Transverse colon (tissue), 4 donors: ENCODE measurements around the gene ZNRF3. TPM values are rescaled to one million over a fixed set of nuclear protein-coding genes. Genes with fewer than 3 reads are reported as not detected.
"Not testable (repeated sequence)": the region's sequence is repeated elsewhere in the genome, so short reads cannot be mapped to it uniquely, and the experiment has no call there.

Experiments
- DNase-seq: peaks from one replicate; pipeline ENCODE4 v3.0.0-alpha.2; 2019
- H3K27ac ChIP-seq, 4 donors: fragments of 200-600 bp; sonication (generic); 2 replicates each; pipeline ENCODE4 v1.5.1; 2016 to 2018; ENCODE audit warnings: inconsistent platforms in 4 of 4
- H3K27me3 ChIP-seq: fragments of 200-600 bp; sonication (generic); 2 replicates; pipeline ENCODE4 v1.5.1; 2017; ENCODE audit warnings: inconsistent platforms
- H3K36me3 ChIP-seq, 4 donors: fragments of 200-600 bp; sonication (generic); 2 replicates each; pipeline ENCODE4 v1.5.1; 2017 to 2019; ENCODE audit warnings: inconsistent platforms in 4 of 4
- H3K4me1 ChIP-seq, 4 donors: fragments of 200-600 bp; sonication (generic); 2 replicates each; pipeline ENCODE4 v1.5.1; 2017 to 2020; ENCODE audit warnings: inconsistent platforms in 4 of 4
- H3K4me3 ChIP-seq, 4 donors: fragments of 200-600 bp; sonication (generic); 1 replicate in 1 of 4; 2 replicates in 3 of 4; pipeline versions ENCODE4 v1.5.1 to v1.6.1; 2017 to 2019; ENCODE audit warnings: inconsistent platforms in 4 of 4
- H3K9me3 ChIP-seq, 2 donors: fragments of 200-600 bp; sonication (generic); 2 replicates each; pipeline ENCODE4 v1.5.1; 2017 to 2019; ENCODE audit warnings: inconsistent platforms in 2 of 2
- CTCF ChIP-seq, 5 experiments: fragments of 200-600 bp in 3 of 5; fragments of 450-650 bp in 2 of 5; sonication (generic) in 3 of 5; IDR thresholded peaks; 1 replicate in 2 of 5; 2 replicates in 3 of 5; pipeline ENCODE4 v1.5.1; 2016 to 2017; ENCODE audit warnings: antibody characterized with exemption in 5 of 5, inconsistent platforms in 3 of 5, mild to moderate bottlenecking in 2 of 5, moderate library complexity in 1 of 5
- EP300 ChIP-seq: sonication (generic); formaldehyde crosslinking; IDR thresholded peaks from one replicate; pipeline ENCODE4 v1.6.1; 2017; ENCODE audit warnings: antibody characterized with exemption, low read depth
- POLR2A ChIP-seq: fragments of 450-650 bp; IDR thresholded peaks from one replicate; pipeline ENCODE4 v1.6.1; 2016; ENCODE audit warnings: antibody characterized with exemption, mild to moderate bottlenecking, moderate library complexity
- POLR2AphosphoS5 ChIP-seq, 3 donors: sonication (generic); formaldehyde crosslinking; IDR thresholded peaks; one replicate each; pipeline ENCODE4 v1.6.1; 2016; ENCODE audit warnings: antibody characterized with exemption in 3 of 3
- WGBS, 2 donors: methylation state at CpG; one replicate each; pipeline ENCODE4 v1.1.5; 2018; ENCODE audit warnings: low coverage in 1 of 2; 5-methylcytosine and 5-hydroxymethylcytosine counted together
- in situ Hi-C, 4 donors: fragments of 200-750 bp; cut with MboI; loops; one replicate each; pipeline versions ENCODE4 v1.15.0 to v1.15.1; 2017; ENCODE audit warnings: low sequenced_read_pairs in 3 of 4, low pct_ligation_motif_present in 1 of 4, low pct_unique_long_range_greater_than_20kb in 1 of 4
- intact Hi-C: fragments of 100-400 bp; cut with DNase I; formaldehyde crosslinking; loops from one replicate; pipeline ENCODE4 v1.15.1; 2023; ENCODE audit warnings: low total_unique reads
- total RNA-seq, 4 donors: library from RNA; depleted of rRNA; stranded (reverse); fragments of >200 nt; gene quantifications; one replicate each; pipeline ENCODE4 v1.1.0, GENCODE V29; 2016

ZNRF3 gene
- total RNA-seq, 4 donors from 2014 or later = 4.5 to 10.7 (median 8.3) TPM

GRCh38 chr22:28942801-28943500 lies 59.6 kb downstream of the ZNRF3 start:
- no peak for DNase-seq
- no peak overlapping the region for H3K27ac ChIP-seq
- H3K27me3 ChIP-seq = no peaks in the 10 kb centered on the region
- peaks cover 4 to 8% of the 10 kb centered on the region in 2 donors for H3K9me3 ChIP-seq
- 54 to 67% methylated on average over 3 to 7 of the region's 7 CpGs for WGBS, 2 donors
- intact Hi-C loops = no loop called here
- no peak for TF ChIP-seq POLR2AphosphoS5 (IDR thresholded peaks at IDR 0.05)
- TF ChIP-seq CTCF (IDR thresholded peaks at IDR 0.05) = no peak
- TF ChIP-seq EP300 = no peak
- no peak for TF ChIP-seq POLR2A
- H3K36me3 ChIP-seq = no peaks in the 10 kb centered on the region
- peaks cover 5 to 26% (median 7%) of the 10 kb centered on the region in 4 donors for H3K4me1 ChIP-seq
- H3K4me3 ChIP-seq = no peak overlapping the region
- in situ Hi-C loops = no loop called here

GRCh38 chr22:28943501-28943879 lies 60.1 kb downstream of the ZNRF3 start:
- Histone ChIP-seq H3K4me3 (no peak overlapping the region), H3K9me3 (peaks cover 4 to 8% of the 10 kb centered on the region in 2 donors), H3K36me3 (no peaks in the 10 kb centered on the region), H3K27me3 (no peaks in the 10 kb centered on the region), H3K27ac (no peak overlapping the region), H3K4me1 (peaks cover 5 to 26% (median 9%) of the 10 kb centered on the region in 4 donors)
- DNase-seq = no peak
- intact Hi-C loops (no loop called here), in situ Hi-C loops (no loop called here)
- WGBS, 2 donors = 58 to 72% methylated on average over 2 of the region's 2 CpGs
- no peak for TF ChIP-seq EP300
- TF ChIP-seq CTCF (IDR thresholded peaks at IDR 0.05) = no peak
- TF ChIP-seq POLR2A = no peak
- no peak for TF ChIP-seq POLR2AphosphoS5 (IDR thresholded peaks at IDR 0.05)

GRCh38 chr22:28947125-28947524 lies 63.8 kb downstream of the ZNRF3 start:
- H3K27me3 ChIP-seq = no peaks in the 10 kb centered on the region
- TF ChIP-seq POLR2AphosphoS5 (IDR thresholded peaks at IDR 0.05) (no peak), POLR2A (no peak), EP300 (no peak), CTCF (IDR thresholded peaks at IDR 0.05) (no peak)
- DNase-seq = no peak
- H3K9me3 ChIP-seq = peaks cover 4 to 8% of the 10 kb centered on the region in 2 donors
- H3K27ac ChIP-seq = no peak overlapping the region
- intact Hi-C loops (no loop called here), in situ Hi-C loops (no loop called here)
- H3K36me3 ChIP-seq = no peaks in the 10 kb centered on the region
- 97 to 100% methylated on average over 1 of the region's 1 CpG for WGBS, 2 donors
- peaks cover 5 to 22% (median 15%) of the 10 kb centered on the region in 4 donors for H3K4me1 ChIP-seq
- no peak overlapping the region for H3K4me3 ChIP-seq

GRCh38 chr22:28948424-28948823 lies 65.1 kb downstream of the ZNRF3 start:
- Histone ChIP-seq H3K27me3 (no peaks in the 10 kb centered on the region), H3K4me1 (peaks cover 7 to 25% (median 16%) of the 10 kb centered on the region in 4 donors), H3K4me3 (no peak overlapping the region), H3K36me3 (no peaks in the 10 kb centered on the region), H3K9me3 (peaks cover 4 to 8% of the 10 kb centered on the region in 2 donors), H3K27ac (no peak overlapping the region)
- DNase-seq = no peak
- WGBS, 2 donors = 54 to 89% methylated on average over 1 of the region's 1 CpG
- TF ChIP-seq POLR2A (no peak), EP300 (no peak), POLR2AphosphoS5 (IDR thresholded peaks at IDR 0.05) (no peak), CTCF (IDR thresholded peaks at IDR 0.05) (no peak)
- intact Hi-C loops (no loop called here), in situ Hi-C loops (no loop called here)

GRCh38 chr22:28948860-28949551 lies 65.6 kb downstream of the ZNRF3 start:
- peaks cover 3 to 20% (median 14%) of the 10 kb centered on the region in 4 donors for H3K4me1 ChIP-seq
- H3K36me3 ChIP-seq, intact Hi-C loops, in situ Hi-C loops, H3K27me3 ChIP-seq, H3K27ac ChIP-seq, DNase-seq, H3K9me3 ChIP-seq, H3K4me3 ChIP-seq: not testable (repeated sequence)
- WGBS, 2 donors = 94 to 99% methylated on average over 8 to 10 of the region's 10 CpGs
